Effector CD4-positive, alpha-beta T cell (primary cell): Measurements from ENCODE around the gene EPS15.

Experiments
- DNase-seq: peaks from one replicate; pipeline ENCODE4 v3.0.0-alpha.2; 2020

The EPS15 gene

GRCh38 chr1:51311826-51312225 lies 207.2 kb downstream of the EPS15 start:
- no peak for DNase-seq

- DNase-seq: no peak
Observed at GRCh38 chr1:51310871-51311613, 208.0 kb downstream of the EPS15 start.

- no peak for DNase-seq
Observed at GRCh38 chr1:51309291-51309690, 209.8 kb downstream of the EPS15 start.

GRCh38 chr1:51308636-51309035 lies 210.4 kb downstream of the EPS15 start:
- no peak for DNase-seq

GRCh38 chr1:51306950-51307349 lies 212.1 kb downstream of the EPS15 start:
- no peak for DNase-seq

GRCh38 chr1:51305371-51305823 lies 213.7 kb downstream of the EPS15 start:
- DNase-seq: no peak

GRCh38 chr1:51304360-51304759 lies 214.7 kb downstream of the EPS15 start:
- DNase-seq: no peak
